GM19328 (cell line): Measurements from ENCODE around the gene METRNL.
"Not testable (repeated sequence)": the region's sequence is repeated elsewhere in the genome, so short reads cannot be mapped to it uniquely, and the experiment has no call there.

Source experiments
- ATAC-seq: cut with Tn5 transposase; IDR thresholded peaks from one replicate; pipeline ENCODE4 v1.9.1; 2021; ENCODE audit warnings: mild to moderate bottlenecking, moderate library complexity; ENCODE audit not compliant: unreplicated experiment

METRNL gene

DNA sequence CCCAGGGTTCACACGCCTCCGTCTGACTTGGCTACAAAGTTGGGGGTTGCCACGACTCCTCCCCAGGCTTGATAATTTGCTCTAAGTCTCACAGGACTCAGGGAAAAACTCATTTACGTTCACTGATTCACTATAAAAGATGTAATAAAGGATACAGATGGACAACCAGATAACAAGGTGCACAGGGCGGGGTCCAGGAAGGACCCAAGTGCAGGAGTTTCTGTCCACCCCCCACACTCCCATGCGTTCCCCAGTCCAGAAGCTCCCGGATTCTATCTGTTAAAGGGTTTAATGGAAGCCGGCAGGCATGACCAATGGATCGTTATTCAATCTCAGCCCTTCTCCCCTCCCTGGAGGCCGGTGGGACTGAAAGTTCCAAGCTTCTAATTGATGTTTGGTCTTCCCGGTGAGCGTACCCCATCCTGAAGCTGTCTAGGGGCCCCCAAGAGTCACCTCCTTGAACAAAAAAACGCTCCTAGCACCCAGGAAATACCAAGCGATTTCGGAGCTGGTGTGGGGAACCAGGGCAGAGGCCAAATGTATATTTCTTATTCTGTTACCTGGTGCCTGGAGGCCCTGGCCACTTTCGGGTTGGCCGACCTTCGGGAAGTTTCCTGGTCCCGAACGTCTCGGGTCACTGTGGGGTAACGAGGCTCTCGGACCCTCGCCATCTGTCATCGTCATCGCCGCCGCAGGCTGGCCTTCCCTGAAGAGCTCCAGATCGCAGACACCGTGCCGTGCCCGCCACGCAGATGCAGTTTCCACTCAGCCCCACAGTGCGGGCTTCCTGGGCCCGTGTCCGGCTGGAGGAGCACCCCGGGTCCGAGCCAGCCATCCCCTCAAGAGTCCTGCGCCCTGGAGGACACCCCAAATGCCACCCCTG, 13.5 kb upstream of the METRNL start:
- ATAC-seq: no peak

DNA sequence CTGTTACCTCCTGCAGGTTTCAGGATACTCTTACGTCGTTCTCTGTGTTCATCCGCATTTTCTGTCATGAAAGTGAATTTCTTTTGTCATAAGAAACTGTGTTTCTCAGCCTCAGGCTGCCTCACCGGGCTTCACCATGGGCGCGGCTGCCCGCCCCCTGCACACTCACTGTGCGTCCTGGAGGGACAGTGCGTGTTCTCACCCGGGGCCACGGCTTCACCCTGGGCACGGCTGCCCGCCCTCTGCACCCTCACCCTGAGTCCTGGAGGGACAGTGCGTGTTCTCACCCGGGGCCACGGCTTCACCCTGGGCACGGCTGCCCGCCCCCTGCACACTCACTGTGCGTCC, 12.9 kb upstream of the METRNL start:
- ATAC-seq: not testable (repeated sequence)

DNA sequence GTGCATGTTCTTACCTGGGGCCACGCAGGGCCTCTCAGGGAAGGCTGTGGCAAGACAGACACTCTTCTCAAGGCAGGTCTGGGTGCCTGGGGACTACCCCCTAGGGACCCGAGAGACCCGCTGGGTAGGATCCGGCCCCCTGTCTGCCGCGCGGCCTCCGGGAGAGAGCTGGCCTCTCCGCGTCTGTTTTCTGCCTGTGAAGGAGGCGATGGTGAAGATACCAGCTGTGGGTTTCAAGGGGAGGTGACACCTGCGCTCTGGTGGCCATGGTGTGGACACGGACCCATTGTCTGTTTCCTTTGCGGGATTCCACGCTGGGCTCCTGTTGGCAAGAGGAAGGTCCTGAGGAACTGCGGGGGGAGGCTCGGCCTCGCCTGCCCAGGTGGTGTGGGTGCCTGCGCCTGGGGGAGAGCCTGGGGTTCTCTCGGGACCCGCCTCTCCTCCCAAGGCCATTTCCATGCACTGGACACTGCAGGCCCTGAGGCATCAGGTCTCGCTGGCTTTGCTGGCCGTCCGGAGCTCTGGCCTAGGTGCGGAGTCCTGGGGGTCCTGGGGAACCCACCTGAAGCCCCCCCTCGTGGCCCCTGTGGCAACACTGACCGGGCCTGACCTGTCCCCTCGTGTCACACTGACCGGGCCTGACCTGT, 12.2 kb upstream of the METRNL start:
- ATAC-seq: no peak

DNA sequence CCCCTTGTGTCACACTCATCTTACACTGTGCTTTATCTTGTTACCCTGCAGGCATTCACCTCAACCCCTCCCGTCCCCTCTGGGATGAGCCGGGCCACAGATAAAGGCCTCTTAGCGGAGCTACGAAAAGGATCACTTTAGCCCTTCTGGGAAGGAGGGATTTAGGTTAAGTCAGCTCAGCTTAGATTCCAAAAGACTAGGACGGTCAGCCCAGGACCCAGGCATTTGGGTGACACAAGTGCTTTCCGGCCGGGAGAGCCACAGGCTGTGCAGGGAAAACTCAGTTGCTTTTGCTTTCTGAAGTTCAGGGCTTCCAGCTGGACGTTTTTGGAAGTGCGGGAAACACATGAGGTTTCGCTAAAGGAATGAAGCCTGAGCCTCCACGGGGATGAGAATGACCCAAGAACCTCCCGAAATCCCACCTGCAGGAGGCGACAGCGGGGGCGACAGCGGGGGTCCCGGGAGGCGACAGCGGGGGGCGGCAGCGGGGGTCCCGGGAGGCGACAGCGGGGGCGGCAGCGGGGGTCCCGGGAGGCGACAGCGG, 11.6 kb upstream of the METRNL start:
- no peak for ATAC-seq

DNA sequence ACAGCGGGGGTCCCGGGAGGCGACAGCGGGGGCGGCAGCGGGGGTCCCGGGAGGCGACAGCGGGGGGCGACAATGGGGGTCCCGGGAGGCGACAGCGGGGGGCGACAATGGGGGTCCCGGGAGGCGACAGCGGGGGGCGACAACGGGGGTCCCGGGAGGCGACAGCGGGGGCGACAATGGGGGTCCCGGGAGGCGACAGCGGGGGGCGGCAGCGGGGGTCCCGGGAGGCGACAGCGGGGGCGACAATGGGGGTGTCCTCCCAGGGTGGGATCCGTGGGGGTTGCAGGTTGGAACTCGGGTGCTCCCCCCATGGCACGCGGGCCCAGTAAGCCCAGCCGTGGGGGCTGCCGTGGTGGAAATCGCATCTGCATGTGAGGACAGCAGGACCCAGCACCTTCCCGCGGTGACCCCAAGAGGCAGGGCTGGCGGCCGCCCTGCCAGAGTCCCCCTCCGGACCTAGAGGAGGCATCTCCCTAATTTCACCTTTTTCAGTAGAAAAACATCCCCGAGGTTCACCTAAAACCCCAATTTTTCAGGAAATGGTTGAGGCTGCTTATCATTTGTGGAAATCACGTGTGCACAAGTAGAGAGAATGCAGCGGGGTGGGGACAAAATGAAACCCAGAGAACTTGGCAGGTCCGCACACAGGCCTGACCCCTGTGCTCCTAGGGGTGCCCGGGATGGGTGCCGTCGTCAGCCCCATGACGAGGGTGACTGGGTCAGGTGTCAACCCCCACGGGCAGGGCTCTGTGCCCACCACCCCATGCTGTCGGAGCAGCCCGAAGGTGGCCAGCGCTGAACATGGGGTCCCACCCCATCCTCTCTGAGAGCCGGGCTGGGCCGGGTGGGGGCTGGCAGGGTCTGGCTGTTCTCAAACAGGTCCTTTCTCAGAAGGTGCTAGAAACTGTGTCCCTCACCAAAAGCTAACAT, 10.5 kb upstream of the METRNL start:
- ATAC-seq: no peak

DNA sequence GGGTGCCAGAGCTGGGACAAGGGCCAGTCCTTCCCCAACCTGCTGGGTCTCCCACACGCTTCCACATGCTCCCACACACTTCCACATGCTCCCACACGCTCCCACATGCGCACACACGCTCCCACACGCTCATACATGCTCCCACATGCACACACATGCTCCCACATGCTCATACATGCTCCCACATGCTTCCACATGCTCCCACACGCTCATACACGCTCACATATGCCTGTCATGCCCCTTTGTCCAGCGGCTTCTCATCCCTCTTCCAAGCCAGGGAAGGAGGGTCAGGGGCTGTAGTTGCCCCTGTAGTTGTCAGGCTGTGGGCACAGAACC, 9.9 kb upstream of the METRNL start:
- no peak for ATAC-seq

DNA sequence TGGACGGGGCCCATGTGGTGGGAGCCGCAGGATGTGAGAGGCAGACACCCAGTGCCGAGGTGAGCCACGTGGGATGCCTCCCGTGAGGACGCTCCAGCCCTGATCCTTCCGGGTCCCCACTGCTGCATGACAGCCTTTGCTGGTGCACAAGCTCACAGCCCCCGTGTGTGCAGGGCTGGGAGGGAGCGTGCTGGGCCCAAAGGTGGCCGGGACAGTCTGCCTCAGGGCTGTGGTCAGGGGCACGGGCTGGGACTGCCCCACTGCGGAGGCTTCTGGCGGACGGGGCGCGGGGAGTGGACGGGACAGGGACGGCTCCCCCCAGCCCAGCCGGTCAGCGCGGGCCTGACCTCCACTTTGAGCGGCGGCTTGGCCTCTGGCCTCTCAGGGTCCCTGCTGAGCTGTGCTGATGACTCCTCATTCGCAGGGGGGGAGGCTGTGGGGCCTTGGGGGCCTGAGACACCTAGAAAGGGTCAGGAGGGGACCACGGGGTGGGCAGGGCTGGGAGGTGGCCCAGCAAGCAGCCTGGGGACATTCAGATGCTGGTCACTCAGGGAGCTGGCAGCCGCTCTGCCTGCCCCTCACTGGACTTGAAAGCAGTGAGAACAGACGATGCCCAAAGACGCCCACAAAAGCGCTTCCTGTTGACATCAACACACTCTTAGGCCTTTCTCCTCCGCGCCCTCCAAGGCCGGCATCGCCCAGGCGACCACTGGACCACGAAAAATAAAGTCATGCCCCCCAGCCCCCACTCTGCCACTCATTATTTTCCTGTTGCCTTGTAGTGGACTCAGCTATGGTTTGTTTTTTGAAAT, 9.3 kb upstream of the METRNL start:
- no peak for ATAC-seq

DNA sequence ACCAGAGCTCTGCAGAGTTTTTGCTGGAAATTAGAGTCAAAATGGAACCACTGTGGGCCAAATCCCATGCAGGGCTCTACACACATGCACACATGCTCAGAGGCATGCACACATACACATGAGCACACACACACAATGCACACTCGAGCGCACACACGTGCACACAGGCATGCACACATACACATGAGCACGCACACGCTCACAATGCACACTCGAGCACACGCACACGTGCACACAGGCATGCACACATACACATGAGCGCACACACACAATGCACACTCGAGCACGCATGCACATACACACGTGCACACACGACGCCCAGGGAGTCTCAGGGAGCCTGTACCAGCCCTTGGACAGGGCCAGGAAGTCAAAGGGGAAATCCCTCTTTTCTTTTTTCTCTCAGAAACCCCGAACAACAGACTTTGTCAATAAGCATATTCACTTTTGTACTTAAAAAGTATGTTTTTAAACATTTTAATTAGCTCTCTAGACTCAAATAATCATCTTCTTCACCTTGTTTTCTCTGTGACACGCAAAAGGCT, 8.5 kb upstream of the METRNL start:
- ATAC-seq: no peak

DNA sequence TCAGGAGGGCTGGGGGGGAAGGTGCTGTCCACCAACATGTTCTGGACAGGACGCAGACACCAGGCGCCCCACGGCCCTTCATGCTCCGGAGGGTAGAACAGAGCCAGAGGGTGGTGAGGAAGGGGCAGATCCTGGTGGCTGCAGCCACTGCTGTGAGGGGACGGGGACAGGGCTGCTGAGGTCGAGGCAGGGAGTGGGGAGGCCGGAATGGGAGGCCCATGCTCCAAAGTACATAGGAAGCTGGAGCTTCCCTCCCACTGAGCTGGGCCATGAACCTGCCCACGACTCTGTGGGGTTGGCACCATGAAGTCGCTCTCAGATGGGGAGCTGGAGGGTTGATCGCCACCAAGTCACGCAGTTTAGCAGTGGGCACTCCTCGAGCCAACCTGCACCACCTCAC, 8.0 kb upstream of the METRNL start:
- no peak for ATAC-seq

DNA sequence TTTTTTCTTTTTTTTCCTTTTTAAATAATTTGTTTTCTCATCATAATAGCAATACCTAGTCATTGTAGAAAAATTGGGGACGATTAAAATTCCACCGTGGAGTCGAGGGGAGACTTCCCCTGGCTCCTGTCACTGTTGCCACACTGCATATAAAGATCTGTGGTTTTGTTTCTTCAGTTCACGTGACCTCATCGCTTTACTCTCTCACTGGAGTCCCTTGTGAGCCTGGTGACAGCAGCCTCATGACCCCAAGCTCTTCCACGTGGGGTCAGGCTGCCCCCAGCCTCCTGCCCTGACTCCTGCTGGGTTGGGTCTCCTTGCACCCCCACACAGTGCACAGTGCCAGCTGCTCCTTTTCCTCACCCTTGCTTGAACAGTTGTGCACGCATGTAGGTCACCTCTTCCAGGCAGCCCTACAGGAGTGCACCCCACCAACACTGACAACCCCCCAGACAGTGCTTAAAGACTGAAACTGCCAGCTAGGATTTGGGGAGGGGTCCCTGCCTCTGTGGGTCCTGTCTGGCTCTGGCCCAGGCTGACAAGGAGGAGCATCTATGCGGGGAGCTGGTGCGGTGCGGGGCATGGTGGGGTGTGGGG, 7.3 kb upstream of the METRNL start:
- no peak for ATAC-seq

DNA sequence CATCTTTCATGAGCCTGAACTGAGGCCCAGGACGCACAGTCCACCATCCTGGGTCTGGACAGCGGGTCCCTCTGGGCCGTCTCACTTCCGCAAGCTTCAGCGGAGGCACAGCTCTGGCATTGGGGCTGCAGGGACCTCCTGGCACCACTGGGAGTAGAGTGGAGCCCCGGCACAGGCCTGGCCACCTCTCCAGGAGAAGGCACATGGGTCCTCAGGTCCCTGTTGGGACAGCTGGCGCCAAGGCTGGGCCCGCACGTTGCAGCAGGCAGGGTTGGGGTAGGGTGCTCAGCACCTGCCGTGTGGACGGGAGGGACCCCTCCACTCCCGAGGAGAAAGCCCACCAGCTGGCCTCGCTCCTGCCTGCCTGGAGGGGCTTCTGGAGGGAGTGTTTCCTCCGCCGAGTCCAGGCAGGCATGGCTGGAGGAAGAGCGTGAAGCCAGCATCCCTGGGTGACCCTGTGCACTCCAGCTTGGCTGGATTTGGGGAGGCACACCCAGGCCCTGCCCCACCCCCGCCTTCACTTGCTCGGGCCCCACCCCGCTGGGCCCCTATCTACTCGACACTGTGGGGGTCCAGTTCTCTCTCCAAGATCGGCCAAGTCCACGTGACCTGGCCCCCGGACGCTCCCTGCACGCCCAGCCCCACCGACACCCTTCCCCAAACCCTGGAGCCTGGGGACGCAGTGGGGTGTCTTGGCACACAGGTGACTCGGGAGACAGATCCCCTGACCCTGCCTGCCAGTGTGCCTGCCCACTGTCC, 6.6 kb upstream of the METRNL start:
- ATAC-seq: no peak

DNA sequence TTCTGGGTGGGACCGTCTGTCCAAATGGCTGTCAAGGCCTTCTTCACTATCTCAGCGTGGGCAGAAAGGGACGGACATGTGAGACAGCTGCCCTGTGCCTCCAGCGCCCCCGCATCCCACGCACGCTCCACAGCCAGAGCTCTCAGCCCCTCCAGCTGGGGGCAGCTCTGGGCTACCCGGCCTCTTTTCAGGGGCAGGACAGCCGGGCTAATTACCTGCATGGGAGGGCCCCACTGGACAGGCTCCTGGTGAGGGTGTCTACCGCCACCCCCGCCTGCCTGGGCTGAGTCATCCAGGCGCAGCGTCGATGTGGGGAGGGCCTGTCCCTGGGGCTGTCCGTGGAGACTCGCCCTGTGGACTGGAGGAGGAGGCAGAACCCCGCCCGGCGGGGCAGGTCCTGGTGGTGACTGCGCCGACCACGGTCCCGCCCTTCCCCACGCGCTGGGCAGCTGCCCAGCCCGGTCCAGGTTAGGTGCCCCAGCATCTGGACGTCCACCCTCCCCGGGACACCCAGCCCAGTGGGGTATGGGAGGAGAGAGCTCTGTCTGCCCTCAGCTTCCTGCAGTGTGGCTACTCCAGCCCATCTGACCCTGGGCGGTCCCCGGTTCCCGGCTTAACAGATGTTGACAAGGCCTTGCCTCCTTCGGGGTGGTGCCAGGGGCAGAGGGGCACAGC, 5.9 kb upstream of the METRNL start:
- no peak for ATAC-seq

DNA sequence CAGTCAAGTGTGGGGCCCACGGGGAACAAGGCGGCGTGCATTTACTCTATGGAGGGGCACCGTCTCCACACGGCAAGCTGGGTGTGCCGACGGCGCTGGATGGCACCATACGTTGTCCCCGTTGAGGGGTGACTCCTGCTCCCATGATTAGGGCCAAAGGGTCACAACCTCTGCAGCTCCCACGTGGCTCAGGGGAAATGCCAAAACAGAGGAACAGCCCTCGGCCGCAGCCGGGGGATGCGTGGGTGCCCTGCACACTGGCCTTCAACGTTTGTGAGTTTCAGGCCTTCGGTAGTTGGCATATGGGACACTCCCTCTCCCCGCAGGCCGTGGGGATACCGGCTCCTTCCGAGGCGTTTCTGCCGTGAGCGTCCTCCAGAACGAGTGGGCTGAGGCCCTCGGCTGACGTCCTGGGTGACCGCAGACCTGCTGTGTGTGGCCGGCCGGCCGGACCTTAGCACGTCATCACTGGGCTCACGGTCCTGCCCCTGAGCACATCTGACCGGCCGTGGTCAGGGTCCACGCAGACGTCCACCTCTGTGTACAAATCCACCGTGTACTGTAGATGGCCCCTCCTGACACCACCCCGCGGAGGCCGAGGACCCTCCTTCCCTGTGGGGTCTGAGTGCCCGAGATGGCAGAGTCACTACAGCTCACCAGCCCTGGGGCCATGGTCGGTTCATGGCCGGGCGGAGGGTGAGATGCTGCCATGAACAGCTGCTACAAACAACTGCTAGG, 4.8 kb upstream of the METRNL start:
- ATAC-seq: no peak

DNA sequence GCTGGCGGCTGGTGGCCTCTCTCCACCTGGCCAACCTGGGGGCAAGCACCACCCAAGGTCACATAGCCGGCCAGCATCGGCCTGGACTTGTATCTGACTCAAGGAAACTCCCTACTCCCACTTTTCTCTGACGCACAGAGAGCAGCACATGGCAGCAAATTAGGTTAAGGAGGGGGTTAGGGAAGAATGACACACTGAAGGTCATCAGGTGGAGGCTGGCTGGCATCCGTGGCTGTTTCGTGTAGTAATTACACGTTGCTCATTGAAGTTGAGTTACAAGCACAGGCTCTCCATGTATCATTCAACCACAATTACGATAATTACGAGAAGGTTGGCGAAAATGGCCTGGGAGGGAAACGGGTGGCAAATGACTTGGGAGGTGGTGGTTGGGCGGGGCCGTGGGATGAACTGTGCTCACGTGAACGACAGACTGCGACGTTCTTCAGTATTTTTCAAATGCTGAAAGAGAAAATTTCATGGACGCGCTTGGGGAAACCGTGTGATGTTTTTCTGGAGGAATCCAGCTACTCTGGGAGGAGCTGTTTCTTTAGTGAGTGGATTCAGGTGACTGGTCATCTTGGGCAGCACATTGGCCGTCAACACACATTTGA, 4.0 kb upstream of the METRNL start:
- no peak for ATAC-seq

DNA sequence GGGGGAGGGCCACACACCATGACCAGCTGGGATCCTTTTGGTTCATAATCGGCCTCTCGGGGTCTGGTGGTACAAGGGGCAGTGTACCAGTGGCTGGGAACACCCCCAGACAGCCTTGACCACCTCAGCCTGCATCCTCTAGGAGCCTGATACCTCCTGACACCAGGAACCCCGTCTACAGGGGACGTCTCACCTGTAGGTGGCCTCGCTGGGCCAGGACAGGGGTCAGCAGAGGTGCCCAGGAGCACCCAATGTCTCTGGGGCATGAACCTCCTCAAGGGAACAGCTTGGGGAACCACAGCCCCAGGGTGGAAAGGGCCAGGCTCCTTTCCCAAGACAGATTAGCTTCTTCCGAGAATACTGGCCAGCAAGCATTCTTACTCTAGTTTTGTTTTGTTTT, 2.5 kb upstream of the METRNL start:
- ATAC-seq: no peak

DNA sequence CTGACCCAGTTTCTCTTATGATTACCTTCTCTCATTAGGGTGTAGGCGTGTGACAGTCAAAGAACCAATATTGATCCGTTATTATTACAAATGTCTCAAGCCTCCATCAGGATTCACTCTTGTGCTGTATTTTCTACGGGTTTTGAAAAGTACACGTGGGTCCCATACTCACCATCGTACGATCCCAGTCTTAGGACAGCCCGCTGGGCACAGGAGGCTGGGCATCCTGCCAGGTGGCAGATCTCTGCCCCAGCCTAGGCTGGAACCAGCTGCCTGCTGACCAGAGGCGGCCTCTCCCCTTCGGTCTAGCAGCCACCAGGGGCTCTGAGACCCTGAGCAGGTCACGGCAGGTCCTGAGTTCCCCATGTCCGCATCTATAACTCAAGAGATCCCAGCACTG, 2.0 kb upstream of the METRNL start:
- ATAC-seq: no peak

DNA sequence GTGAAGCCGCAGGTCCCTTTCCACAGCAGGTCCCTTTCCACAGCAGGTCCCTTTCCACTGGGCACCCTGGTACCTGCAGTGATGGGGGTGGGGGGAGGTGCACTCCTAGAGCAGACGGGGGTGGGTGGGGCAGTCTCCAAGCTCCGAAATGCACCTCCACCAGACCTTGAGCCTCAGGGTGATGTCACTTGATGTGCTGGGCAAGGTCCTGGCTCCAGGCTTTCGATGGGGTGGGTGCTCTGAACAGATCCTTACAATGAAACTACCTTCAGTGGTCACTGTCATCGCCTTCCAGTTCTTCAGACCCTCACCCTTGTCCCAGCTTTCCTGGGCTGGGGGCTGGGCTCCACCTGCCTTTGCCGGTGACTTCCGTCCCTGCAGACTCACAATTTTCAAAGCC, 1.5 kb upstream of the METRNL start:
- ATAC-seq: no peak
